NCI-H1092 (cell line): ENCODE data around the gene TBX3.

ENCODE experiments used
- DNase-seq: peaks from one replicate; lab custom pipeline; 2025; lab: John Stamatoyannopoulos, UW

The TBX3 gene

GRCh38 chr12:114625294-114625851, 58.6 kb downstream of the TBX3 start:
- no peak for DNase-seq

GRCh38 chr12:114623737-114624136, 60.2 kb downstream of the TBX3 start:
- DNase-seq: no peak
